A549 (cell line): ENCODE measurements around the gene MYLK4.

Experiments
- CHD4 ChIP-seq: fragments of 200-600 bp; sonication (generic); IDR thresholded peaks from 2 replicates; pipeline ENCODE4 v1.6.1; 2016; ENCODE audit warnings: antibody characterized with exemption, mild to moderate bottlenecking, borderline replicate concordance
- CTCF ChIP-seq: fragments of >200 bp; sonication (Bioruptor Twin); formaldehyde crosslinking; IDR thresholded peaks from 3 replicates; pipeline ENCODE4 v1.5.1; 2016
- MAZ ChIP-seq: fragments of 150-350 bp; IDR thresholded peaks from 2 replicates; pipeline ENCODE4 v1.6.1; 2014; ENCODE audit warnings: antibody characterized with exemption, low read depth, low read length, borderline replicate concordance
- MYC ChIP-seq: IDR thresholded peaks from 2 replicates; pipeline ENCODE4 v1.6.1; 2012; ENCODE audit warnings: mild to moderate bottlenecking, inconsistent platforms, low read length, improper control_type of control experiment, borderline replicate concordance
- POLR2A ChIP-seq: IDR thresholded peaks from 2 replicates; pipeline ENCODE4 v1.6.1; 2012; ENCODE audit warnings: mild to moderate bottlenecking, low read length
- RAD21 ChIP-seq, 2 experiments: fragments of >200 bp in 1 of 2; sonication (Bioruptor Twin) in 1 of 2; formaldehyde crosslinking in 1 of 2; IDR thresholded peaks in 1 of 2; conservative IDR thresholded peaks in 1 of 2; 2 replicates in 1 of 2; 3 replicates in 1 of 2; pipeline ENCODE4 v1.6.1; 2012 to 2018; ENCODE audit warnings: inconsistent platforms in 1 of 2
- REST ChIP-seq: fragments of 200-600 bp; sonication (generic); IDR thresholded peaks from 2 replicates; pipeline ENCODE4 v1.6.1; 2016; ENCODE audit warnings: antibody characterized with exemption, mild to moderate bottlenecking, moderate library complexity
- RFX5 ChIP-seq: fragments of 450-650 bp; IDR thresholded peaks from 2 replicates; pipeline ENCODE4 v1.7.1; 2014; ENCODE audit warnings: antibody characterized with exemption, mild to moderate bottlenecking, moderate library complexity
- SMC3 ChIP-seq: fragments of >200 bp; sonication (Bioruptor Twin); formaldehyde crosslinking; IDR thresholded peaks from 3 replicates; pipeline ENCODE4 v1.6.1; 2018; ENCODE audit warnings: inconsistent platforms
- SREBF2 ChIP-seq: fragments of 450-650 bp; IDR thresholded peaks from 2 replicates; pipeline ENCODE4 v1.6.1; 2014; ENCODE audit warnings: mild to moderate bottlenecking, moderate library complexity
- ZC3H11A ChIP-seq: fragments of 450-650 bp; IDR thresholded peaks from 2 replicates; pipeline ENCODE4 v1.6.1; 2014; ENCODE audit warnings: antibody characterized with exemption, mild to moderate bottlenecking
- ZSCAN20 ChIP-seq: fragments of 250-450 bp; sonication (Bioruptor Pico); IDR thresholded peaks from 2 replicates; pipeline ENCODE4 v1.8.0; 2022; ENCODE audit warnings: mild to moderate bottlenecking, moderate library complexity
- TF ChIP-seq, protein P1 (sequence below): fragments of 250-450 bp; sonication (Bioruptor Pico); IDR thresholded peaks from 2 replicates; pipeline ENCODE4 v1.5.0; 2021; ENCODE audit warnings: mild to moderate bottlenecking, moderate library complexity, borderline replicate concordance
- TF ChIP-seq, protein P2 (sequence below): fragments of >200 bp; sonication (Bioruptor Twin); formaldehyde crosslinking; IDR thresholded peaks from 3 replicates; pipeline ENCODE4 v1.6.1; 2016

DNA sequence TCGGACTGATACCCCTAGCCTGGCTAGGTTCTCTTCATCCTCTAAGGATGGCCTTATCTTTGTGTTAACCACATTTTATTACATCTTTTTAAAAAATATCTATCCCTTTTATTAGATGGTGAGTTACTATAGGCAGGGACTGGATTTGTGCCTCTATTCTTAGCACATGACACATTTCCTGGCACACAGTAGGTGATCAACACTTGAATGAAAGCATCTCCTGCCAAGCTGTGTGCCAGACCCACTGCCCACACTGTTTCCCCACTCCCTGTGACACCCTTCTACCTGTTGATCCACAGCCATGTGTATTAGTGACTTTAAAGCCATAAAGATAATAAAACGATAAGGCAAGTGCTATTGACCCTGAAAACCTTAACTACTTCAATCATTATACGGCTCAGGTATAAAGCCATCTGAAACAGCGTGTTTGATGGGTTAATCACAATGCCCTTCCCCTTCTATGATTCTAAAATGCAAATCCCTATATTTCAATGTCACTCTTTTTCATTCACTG is 73.6 kb downstream of the MYLK4 start:
- TF ChIP-seq REST (no peak), ZC3H11A (no peak), MAZ (no peak), CTCF (no peak), MYC (no peak), ZSCAN20 (CRISPR knock-in tag) (no peak), SREBF2 (no peak), CHD4 (no peak), SMC3 (no peak), RFX5 (no peak), POLR2A (no peak), RAD21 (conservative IDR thresholded peaks at IDR 0.05 in 1 of 2, IDR thresholded peaks at IDR 0.05 in 1 of 2) (no peak)
- TF ChIP-seq, protein P1, sequence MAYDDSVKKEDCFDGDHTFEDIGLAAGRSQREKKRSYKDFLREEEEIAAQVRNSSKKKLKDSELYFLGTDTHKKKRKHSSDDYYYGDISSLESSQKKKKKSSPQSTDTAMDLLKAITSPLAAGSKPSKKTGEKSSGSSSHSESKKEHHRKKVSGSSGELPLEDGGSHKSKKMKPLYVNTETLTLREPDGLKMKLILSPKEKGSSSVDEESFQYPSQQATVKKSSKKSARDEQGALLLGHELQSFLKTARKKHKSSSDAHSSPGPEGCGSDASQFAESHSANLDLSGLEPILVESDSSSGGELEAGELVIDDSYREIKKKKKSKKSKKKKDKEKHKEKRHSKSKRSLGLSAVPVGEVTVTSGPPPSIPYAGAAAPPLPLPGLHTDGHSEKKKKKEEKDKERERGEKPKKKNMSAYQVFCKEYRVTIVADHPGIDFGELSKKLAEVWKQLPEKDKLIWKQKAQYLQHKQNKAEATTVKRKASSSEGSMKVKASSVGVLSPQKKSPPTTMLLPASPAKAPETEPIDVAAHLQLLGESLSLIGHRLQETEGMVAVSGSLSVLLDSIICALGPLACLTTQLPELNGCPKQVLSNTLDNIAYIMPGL (CRISPR knock-in tag) = no peak
- TF ChIP-seq, protein P2, sequence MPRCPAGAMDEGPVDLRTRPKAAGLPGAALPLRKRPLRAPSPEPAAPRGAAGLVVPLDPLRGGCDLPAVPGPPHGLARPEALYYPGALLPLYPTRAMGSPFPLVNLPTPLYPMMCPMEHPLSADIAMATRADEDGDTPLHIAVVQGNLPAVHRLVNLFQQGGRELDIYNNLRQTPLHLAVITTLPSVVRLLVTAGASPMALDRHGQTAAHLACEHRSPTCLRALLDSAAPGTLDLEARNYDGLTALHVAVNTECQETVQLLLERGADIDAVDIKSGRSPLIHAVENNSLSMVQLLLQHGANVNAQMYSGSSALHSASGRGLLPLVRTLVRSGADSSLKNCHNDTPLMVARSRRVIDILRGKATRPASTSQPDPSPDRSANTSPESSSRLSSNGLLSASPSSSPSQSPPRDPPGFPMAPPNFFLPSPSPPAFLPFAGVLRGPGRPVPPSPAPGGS = no peak
